Measurements from ENCODE around the gene A1CF. TPM values are rescaled to one million over a fixed set of nuclear protein-coding genes. Genes with fewer than 3 reads are reported as not detected.
"Not testable (repeated sequence)": the region's sequence is repeated elsewhere in the genome, so short reads cannot be mapped to it uniquely, and the experiment has no call there.

A1CF gene
- total RNA-seq, 1 donor from 2014 or later, result not detected

GRCh38 chr10:50796693-50797092 lies 88.7 kb downstream of the A1CF start:
- DNase-seq (ENCODE audit: extremely low read depth, low read depth, low spot score), result no peak

- no peak for DNase-seq (ENCODE audit: extremely low read depth, low read depth, low spot score)
Observed at GRCh38 chr10:50794490-50794889, 90.9 kb downstream of the A1CF start.

- peak; percentile 25 for DNase-seq (ENCODE audit: extremely low read depth, low read depth, low spot score)
Observed at GRCh38 chr10:50788951-50789945, 96.2 kb downstream of the A1CF start.

- DNase-seq (ENCODE audit: extremely low read depth, low read depth, low spot score), result not testable (repeated sequence)
Observed at GRCh38 chr10:50787962-50788361, 97.5 kb downstream of the A1CF start.

- DNase-seq (ENCODE audit: extremely low read depth, low read depth, low spot score), result not testable (repeated sequence)
Observed at GRCh38 chr10:50782017-50782416, 103.4 kb downstream of the A1CF start.

- not testable (repeated sequence) for DNase-seq (ENCODE audit: extremely low read depth, low read depth, low spot score)
Observed at GRCh38 chr10:50780036-50780435, 105.4 kb downstream of the A1CF start.

GRCh38 chr10:50774868-50775267 lies 110.6 kb downstream of the A1CF start:
- not testable (repeated sequence) for DNase-seq (ENCODE audit: extremely low read depth, low read depth, low spot score)

- not testable (repeated sequence) for DNase-seq (ENCODE audit: extremely low read depth, low read depth, low spot score)
Observed at GRCh38 chr10:50772042-50772441, 113.4 kb downstream of the A1CF start.

GRCh38 chr10:50766774-50767513 lies 118.5 kb downstream of the A1CF start:
- not testable (repeated sequence) for DNase-seq (ENCODE audit: extremely low read depth, low read depth, low spot score)

Other genes with a start within 250 kb of the A1CF start
- 2.3 TPM in 2 replicates for gene ASAH2B, start 145.7 kb downstream of the A1CF start, total RNA-seq
- gene PRKG1, start 188.9 kb upstream of the A1CF start, total RNA-seq, result 1.6 and 4.9 TPM in 2 replicates

Measured in glomerular endothelial cell (primary cell).